Stimulated activated CD4-positive, alpha-beta T cell treated with anti-CD3 and anti-CD28 coated beads, Interleukin-1b, Interleukin-23, amount 100 ng/mL, for 24 hours (primary cell): Measurements from ENCODE around the gene SPIN2A.
"Not testable (repeated sequence)": the region's sequence is repeated elsewhere in the genome, so short reads cannot be mapped to it uniquely, and the experiment has no call there.

ENCODE experiments used
- DNase-seq, 4 experiments: peaks; one replicate each; pipeline ENCODE4 v3.0.0-alpha.2; 2020; ENCODE audit warnings: low read depth in 4 of 4, low spot score in 1 of 4

SPIN2A gene

DNA sequence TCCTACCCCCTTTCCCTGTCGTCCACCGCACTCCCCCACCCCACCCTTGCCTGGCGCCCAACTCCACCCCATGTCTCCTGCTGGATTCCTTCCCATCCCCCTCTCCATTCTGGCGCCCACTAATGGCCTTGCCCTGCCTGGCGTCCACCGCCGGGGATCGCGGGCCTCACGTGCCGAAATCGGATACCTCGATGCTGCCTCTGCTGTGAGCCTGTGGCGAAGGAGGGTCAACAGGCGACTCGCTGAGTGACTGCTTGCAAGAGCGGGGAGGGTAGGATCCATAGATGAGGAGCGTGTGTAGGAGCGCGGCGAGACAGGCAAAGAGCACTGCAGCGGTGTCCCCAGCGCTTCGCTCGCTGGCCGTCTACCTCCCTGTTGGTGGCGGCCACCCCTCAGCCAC lies at the start of gene SPIN2A:
Gene SPIN2A, minus strand, starts transcription at position 325 of the 400 bp plus-strand sequence. CDS start 800 bp downstream, outside the sequence.
- DNase-seq, result not testable (repeated sequence)

DNA sequence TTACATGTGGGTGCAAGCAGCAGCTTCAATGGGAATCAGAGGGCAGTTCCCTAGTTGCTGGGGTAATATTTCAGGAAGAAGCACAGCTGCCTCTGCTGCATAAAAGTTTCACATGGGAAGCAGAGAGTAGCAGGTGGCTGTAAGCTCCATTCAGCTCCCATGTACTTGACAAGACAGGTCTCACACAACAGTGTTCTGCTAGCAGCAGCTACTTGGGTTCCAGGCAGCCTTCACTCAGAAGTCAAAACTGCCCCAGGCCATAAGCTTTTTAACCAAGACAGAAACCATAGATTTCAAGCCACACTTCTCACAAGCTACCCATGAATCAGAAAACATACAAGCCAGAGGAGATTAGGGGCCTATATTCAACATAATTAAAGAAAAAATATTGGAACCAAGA lies 41.4 kb upstream of the SPIN2A start:
- no peak for DNase-seq

DNA sequence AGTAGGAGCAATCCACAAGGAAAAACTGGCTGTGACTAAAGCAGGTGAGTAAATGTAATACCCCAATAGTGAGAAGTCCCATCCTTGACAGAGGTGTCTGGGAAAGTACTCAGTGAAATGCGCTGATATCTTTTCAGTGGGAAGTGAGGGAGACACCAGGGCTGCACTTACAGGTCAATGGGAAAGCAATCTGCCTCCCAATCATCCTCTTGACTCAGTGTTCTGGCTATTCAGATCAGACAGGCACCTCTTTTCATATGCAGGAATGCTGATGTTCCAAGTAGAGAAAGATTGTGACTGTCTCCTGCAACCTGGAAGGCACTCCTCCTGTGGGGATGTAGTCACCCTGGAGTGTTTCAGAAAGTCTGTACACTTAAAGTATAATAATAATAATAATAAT lies 39.9 kb upstream of the SPIN2A start:
- no peak for DNase-seq

DNA sequence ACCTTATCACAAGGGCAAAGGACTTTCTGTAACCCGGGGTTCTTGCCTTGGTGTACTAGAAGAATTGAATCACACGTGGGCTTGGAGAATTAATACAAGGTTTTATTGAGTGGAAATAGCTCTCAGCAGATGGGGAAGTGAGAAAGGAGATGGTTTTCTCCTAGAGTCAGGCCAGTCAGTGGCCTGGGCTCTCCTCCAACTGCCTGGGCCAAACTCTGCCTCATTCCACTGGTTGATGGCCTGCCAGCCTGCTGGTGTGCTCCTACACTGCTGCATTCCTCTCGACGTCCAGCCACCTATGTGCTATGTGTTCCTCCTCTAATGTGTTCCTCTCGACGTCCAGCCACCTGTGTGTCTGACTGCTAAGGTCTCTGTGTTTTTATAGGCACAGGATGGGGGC lies 35.3 kb upstream of the SPIN2A start:
- DNase-seq, result no peak

DNA sequence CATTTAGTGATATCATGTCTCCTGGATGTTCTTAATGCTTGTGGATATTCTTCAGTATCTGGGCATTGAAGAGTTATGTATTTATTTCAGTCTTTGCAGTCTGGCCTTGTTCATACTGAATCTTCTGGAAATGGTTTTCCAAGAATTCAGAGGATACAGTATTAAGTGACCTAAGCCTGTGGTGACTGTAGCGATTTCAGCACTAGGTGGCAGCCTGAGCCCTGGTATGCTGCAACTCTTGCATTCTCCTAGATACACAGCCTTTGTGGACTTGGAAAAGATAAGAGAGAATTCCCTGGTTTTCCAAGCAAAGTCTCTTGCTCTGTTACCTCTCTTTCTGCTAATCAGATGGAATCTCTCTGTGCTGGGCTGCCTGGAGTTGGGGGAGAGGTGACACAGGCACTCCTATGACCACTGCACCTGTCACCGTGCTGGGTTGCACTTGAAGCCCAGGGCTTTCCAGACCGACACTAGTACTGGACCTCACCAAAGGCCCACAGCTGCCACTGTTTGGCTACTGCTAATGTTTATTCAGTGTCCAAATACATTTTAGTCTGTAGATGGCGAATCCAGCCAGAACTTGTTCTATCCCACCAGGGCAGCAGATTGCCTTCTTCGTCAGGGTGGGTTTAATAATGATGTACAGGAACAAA lies 19.3 kb upstream of the SPIN2A start:
- no peak for DNase-seq

DNA sequence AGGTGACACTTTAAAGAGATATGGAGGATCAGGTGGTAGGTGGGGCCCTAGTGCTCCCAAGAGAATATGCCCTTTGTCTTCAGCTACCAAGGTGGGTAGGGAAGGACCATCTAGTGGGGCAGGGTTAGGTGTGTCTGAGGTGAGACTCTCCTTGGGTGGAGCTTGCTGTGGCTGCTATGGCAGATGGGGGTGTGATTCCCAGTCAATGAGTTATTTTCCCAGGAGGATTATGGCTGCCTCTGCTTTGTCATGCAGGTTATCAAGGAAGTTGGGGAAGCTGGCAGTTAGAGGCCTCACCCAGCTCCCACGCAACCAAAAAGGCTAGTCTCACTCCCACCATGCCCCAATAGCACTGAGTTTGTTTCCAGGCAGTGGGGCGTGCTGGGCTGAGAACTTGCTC lies 18.0 kb upstream of the SPIN2A start:
- DNase-seq, result no peak

DNA sequence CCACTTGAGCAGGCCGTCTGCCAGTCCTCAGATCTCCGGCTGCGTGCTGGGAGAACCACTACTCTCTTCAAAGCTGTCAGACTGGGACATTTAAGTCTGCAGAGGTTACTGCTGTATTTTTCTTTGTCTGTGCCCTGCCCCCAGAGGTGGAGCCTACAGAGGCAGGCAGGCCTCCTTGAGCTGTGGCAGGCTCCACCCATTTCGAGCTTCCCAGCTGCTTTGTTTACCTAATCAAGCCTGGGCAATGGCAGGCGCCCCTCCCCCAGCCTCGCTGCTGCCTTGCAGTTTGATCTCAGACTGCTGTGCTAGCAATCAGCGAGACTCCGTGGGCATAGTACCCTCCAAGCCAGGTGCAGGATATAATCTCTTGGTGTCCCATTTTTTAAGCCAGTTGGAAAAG lies 15.0 kb upstream of the SPIN2A start:
- DNase-seq, result not testable (repeated sequence)

DNA sequence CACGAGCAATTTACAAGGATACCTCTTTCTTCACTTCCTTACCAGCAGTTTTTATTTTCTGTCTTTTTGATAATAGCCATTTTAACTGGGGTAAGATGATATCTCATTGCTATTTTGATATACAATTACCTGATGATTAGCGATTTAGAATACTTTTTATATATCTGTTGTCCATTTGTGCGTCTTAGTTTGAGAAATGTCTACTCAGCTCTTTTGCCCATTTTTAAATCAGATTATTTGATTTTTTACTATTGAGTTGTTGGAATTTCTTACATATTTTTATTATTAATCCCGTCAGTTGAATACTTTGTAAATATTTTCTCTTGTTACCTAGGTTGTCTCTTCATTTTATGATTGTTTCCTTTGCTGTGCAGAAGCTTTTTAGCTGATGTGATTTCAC lies 1.5 kb upstream of the SPIN2A start:
- no peak for DNase-seq

DNA sequence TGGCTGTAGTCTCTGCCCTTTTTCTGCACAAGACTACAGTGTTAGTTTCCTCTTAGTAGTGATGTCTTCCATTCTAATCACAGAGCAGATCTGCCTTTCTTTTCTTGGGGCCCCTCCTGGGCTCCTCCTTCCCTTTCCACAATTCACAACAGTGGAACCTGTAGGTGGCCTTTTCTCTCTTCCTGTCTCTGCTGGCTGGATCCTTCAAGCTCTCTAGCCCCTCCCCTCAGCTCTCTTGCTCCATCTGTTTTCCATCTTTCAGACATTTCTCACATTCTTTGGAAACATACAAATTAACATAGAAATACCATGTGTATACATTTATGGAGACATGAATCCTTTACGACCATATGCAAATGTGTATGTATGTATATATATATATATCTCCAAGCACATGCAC lies 304 bp upstream of the SPIN2A start:
- DNase-seq, result no peak

DNA sequence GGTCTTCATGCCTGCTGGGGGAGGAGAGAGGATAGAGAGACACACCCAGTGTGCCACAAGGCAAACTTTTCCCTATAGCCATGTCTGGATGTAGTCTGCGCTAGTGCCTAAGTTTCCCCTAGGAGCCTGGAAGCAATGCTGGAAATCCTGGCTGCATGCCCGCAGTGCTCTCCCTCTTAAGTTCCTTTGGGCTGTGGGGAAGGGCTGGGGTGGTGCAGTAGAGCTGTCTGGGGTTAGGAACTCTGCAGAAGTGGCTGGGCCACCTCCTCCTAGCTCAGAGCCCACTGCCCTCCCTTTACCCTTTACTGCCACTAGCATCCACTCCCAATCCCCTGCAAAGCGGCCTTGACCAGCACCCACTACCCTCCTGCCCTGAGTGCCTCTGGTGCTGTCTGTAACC lies 608 bp downstream of the SPIN2A start:
- DNase-seq, result not testable (repeated sequence)

DNA sequence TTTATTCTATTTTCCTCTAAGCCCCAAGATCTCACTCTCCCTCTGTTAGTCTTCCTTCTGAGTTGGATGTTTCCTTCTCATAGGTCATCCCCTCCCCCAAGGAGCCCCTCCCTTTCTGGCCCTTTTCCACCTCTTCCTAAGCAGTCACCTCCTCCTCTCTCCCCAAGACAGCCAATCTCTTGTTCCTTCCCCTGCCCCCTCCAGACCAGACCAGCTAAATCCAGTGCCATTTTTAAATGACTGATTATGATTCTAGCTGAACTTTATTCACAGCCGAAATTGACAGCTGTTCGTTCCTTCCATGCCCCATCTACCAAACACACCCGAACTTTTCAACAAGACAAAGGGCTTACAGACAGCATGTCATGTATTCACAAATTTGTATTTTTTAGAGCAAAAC lies 1.9 kb downstream of the SPIN2A start:
- no peak for DNase-seq

DNA sequence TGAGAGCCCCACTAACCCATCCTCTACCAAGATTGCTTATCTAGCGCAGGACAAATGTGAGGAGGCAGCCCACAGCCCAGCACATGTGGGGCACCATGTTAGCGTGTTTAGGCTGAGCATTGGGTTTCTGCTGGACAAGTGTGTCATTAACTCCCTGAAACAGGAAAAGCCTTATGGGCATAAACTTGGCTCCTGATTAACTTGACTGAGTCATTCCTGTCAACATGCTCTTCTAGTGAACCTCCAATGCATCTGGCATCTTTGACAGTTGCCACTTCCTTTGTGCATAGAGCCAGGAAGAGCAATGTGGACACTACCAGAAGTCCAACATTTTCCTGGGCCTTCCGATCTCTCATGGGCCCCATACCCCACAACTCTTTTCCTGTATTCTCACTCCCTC lies 2.5 kb downstream of the SPIN2A start:
- DNase-seq, result no peak

DNA sequence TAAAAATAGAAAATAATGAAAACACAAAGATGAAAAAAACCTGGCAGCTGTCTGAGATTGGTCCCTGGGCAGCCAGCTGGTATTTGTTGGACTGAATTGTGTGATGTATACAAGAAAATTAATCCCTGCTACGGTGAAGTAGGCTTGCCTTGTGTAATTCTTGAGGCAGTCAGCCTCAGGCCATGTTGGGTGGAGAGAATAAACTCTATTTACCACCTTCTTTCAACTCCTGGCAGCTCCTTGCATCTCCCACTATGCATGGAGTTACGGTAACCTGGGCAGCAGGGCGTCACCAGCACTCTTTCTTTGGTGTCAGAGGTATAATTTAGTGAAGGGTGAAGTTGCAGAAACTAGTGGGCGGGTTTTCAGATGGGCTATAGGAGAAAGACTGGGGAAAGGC lies 3.5 kb downstream of the SPIN2A start:
- DNase-seq, result no peak

DNA sequence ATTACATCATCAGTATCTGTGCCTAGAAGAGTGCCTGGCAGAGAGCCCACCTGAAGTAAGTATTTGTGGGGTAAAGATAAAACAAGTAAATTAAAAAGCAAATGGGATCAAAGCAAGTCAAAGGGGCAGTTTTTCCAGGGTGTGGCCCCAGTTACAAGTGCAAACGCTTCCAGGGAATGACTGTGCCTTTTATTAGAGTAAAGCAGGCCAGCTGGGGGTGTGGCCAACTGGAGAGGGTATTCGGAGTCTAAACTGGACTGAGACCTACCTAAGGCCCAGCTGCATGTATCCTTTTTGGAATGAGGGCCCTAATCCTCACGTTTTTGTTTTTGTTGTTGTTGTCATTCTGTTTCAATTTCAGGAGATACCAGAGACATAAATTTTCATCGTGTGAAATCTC lies 3.9 kb downstream of the SPIN2A start:
- DNase-seq, result not testable (repeated sequence)

DNA sequence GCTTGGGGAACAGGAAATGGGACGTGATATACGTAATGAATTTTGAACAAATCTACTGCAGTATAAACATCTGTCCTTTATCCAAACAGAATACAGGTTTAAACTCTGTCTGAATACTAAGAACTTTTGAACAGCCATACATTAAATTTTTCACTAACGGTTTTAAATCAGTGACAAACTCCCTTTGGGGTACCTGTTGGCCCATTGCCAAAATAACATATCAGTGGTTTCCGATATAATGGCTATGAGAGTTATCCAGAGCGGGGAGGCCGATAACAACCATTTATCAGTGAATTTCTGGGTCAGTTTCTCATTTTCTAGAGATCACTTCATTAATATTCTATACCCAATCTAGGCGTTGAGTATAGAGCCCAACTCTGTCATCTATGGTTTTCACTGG lies 5.2 kb downstream of the SPIN2A start:
- DNase-seq, result no peak

DNA sequence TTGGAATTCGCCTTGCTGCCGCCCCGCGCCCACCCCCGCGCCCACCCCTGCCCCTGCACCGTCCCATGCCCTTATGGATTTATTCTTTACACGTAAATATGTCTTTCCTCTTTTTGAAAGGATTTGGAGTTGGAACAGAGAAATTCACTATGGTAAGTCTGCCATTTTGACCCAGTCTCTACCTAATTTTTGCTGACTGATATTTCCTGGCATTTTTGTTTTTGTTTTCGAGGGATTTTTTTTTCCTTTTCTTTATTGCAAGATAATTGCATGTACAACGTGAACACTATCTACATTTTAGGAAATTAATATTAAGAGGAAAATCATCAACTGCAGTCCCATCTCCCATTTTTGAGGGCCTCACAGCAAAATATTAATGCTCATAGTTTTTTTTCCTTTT lies 15.4 kb downstream of the SPIN2A start:
- DNase-seq, result no peak

DNA sequence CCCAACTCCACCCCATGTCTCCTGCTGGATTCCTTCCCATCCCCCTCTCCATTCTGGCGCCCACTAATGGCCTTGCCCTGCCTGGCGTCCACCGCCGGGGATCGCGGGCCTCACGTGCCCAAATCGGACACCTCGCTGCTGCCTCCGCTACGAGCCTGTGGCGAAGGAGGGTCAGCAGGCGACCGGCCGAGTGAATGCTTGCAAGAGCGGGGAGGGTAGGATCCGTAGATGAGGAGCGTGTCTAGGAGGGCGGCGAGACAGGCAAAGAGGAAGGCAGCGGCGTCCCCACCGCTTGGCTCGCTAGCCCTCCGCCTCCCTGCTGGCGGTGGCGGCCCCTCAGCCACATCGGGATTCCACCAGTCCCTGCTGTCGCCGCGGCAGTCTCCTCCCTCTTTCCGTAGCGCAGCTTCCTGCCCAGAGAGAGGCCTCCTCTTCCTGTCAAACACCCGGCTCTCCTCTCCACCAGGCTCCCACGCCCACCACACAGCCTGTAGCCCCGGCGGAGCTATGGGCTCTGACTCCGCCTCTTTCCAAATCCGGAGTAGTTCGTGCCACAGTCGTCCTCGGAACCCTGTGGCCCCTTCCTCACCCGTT lies 15.9 kb downstream of the SPIN2A start, which contains the start of gene SPIN2B:
Gene SPIN2B, minus strand, starts transcription at position 387 of the 594 bp plus-strand sequence.
- DNase-seq, result peak; percentile 33 to 76 (median 54)

DNA sequence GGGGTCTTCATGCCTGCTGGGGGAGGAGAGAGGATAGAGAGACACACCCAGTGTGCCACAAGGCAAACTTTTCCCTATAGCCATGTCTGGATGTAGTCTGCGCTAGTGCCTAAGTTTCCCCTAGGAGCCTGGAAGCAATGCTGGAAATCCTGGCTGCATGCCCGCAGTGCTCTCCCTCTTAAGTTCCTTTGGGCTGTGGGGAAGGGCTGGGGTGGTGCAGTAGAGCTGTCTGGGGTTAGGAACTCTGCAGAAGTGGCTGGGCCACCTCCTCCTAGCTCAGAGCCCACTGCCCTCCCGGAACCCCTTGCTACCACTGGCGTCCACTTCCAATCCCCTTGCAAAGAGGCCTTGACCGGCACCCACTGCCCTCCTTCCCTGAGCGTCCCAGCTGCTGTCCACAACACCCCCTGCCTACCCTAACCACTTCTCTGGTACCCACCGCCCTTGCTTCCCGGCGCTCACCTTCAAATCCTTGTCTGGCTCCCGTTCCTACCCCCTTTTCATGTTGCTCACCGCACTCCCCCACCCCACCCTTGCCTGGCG lies 16.5 kb downstream of the SPIN2A start:
- not testable (repeated sequence) for DNase-seq

DNA sequence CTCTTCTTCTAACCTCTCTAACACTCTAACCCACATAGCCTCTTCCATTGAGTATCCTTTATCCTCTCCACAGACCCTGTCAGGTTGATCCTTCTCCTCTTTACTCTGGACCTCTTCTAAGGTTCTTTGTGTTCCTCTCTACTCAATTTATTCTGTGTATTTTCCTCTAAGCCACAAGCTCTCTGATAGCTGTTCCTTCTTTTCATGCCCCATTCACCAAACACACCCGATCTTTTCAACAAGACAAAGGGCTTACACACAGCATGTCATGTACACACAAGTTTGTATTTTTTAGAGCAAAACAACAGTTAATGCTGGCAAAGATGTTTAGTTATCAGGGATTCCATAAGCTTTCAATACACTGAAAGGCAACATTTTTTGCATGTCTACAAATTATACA lies 17.8 kb downstream of the SPIN2A start:
- no peak for DNase-seq

DNA sequence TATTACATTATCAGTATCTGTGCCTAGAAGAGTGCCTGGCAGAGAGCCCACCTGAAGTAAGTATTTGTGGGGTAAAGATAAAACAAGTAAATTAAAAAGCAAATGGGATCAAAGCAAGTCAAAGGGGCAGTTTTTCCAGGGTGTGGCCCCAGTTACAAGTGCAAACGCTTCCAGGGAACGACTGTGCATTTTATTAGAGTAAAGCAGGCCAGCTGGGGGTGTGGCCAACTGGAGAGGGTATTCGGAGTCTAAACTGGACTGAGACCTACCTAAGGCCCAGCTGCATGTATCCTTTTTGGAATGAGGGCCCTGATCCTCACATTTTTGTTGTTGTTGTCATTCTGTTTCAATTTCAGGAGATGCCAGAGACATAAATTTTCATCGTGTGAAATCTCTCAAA lies 19.6 kb downstream of the SPIN2A start:
- not testable (repeated sequence) for DNase-seq

DNA sequence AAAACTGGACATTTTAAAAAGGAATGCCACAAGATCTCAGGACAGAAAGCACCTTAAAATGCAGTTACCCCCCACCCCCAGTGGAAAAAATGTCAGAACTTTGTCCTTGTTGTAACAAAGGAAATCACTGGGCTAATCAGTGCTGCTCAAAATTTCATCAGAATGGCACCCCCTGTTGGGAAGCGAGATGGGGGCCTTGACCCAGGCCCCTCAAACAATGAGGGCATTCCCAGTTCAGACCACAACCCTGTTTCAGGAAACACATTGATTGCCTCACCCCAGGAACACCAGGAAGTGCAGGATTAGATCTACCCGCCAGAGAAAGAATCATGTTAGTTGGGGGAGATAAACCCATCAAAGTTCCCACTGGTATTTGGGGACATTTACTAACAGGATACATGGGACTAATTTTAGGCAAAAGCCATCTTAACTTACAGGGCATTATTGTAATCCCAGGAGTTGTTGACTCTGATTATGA lies 32.2 kb downstream of the SPIN2A start:
- DNase-seq, result no peak

DNA sequence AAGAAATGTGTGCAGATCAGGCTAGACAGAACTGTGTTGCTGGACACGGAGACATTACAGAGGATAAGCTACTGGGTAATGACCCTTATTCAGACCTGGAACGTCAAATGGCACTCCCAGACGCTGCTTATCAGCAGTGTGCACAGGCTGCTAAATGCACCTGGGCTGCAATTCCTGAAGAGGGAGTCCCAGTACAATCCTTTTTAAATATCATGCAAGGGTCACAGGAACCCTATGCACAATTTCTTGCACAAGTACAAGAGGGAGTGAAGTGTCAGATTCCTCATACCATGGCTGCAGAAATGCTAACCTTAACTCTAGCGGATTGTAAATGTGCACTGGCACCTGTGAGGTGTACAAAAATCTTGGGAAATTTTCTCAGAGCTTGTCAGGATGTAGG lies 32.8 kb downstream of the SPIN2A start:
- no peak for DNase-seq

DNA sequence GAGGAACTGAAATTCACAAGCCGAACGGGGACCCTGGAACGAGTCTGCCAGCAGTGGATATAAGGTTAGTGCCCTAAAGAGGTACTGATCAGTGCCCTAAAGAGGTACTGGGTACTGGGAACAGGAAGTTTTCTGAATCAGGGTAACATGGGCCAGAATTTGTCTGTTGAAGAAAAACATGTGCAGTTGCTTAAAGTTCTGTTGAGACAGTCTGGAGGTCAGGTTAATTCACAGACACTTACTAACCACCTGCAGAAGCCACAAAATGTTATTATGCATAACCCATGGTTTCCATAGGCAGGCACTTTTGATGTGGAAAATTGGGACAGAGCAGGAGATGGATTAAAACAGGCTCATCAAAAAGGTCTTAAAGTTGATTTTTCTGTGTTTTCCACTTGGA lies 33.7 kb downstream of the SPIN2A start:
- no peak for DNase-seq
